ENCODE results near the gene ZNF98.

The ZNF98 gene

GRCh38 chr19:22422211-22422610 is at the start of gene ZNF98:
ZNF98 (minus strand) TSS chr19:22422346; CDS start chr19:22422224, 122 bp downstream.
- no peak for DNase-seq

DNA sequence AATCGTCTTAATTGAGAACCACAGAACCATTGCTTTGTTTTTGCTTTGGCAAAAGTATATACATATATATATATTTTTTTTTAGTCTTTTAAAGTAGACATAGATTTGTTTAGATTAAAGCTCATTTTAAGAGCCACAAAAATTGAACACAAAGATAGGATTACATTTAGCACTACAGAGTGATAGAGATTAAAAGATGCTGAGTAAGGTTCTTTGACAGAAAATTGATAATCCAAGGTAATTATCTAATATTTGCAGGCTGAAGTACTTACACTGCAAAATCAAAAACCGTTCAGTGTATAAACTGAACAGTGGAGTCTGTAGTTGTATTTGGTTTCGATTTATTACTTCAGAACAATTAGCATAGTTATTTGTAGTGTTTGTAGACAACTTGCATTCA is 24.5 kb upstream of the ZNF98 start:
- no peak for DNase-seq

- no peak for DNase-seq
These were observed 15.9 kb upstream of the ZNF98 start for GRCh38 chr19:22438011-22438410.

DNA sequence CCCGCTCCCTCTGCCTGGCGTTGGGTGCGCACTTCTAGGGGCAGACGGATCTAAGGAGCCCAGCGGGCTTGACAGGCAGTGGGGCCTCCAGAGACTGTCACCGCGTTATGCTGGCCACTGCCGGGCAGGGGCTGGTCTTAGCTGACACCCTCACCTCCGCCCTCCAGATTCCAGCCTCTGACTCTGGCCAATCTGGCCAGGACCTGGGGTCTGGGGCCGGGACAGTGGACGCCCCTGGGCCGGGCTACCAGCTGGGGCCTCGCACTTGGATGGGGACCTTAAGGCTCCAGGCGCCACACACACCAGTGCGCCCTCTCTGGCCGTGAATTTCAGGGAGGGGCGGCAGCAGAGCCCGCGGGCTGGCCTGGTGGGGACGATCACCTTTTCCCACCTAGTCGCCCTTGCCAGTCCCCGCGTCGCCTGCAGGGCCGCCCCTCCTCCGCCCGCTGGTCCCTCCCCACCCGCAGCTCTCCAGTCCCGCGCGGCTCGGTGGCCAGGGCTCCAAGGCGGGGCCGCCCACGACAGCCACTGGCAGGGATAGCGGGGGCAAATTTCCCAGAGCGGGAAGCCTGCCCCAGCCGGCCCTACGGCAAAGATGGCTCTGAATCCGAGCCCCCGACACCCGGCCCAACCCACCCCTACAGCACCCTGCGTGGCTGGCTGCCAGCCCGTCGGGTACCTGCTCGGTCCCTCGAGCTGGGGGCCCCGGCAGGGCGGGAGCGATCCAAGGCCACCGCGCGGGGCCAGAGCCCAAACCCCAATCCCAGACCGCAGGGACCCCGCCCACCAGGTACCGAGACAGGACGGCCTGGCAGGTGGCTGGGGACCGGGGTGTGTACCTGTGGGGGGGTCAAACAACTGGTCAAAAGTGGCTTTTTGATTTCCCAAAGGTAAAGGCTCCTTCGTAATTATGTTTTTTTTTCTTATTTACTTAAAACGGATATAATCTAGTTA is 6.1 kb upstream of the ZNF98 start:
- DNase-seq: no peak

DNA sequence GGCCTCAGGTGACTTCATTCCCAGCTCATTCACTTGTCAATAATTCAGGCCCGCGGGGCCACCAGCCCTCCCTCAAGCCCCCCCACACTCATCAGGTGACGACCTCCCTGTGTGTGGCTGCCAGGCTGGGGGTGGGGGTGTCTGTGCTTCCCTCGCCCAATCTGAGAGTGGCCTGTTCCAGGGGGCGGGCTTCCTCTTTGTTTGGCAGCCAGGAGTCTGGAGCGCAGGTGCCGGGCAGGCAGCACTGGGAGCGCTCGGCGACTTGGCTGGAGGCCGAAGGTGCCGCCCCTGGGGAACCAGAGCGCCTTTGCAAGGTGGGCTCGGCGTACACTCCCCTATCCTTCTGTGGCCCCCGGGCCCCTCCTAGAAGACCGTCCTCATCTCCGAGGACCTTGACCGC is 5.4 kb upstream of the ZNF98 start:
- DNase-seq: no peak

DNA sequence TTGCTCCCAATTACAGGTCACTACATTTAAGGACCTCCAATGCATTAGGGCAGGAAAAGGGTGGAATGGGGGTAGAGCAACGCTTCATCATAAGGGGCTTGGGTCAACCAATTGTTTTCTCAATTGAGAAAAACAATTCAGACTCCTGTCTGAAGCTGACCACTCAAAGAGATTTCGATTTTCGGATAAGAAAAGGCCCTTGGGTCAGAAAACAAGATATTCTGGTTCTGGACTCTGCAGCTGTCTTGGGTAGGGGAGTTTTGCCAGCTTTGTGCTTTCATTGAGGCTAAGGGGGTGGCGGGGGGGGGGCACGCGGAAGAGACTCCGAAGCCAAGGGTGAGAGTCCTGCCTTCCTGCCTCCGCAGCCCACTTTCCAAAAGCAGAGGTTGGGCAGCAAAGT is 4.8 kb upstream of the ZNF98 start:
- DNase-seq: no peak

DNA sequence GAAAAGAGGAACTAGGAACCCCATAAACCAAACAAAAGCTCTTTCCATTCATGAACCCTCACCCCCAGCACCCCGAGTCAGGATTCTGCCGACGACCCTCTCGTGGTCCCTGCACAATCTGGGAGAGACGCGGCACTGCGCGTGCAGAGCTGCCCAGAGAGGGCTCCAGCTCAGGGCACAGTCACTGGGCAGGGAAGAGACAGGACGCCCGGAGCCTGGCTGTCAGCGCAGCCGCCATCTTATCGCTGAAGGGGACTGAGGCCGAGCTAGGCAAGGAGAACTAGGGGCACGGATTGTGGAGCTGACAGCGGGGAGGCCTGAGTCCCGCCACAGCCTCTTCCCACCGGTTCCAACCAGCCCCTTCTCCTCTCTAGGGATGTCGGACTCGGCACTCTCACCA is 349 bp downstream of the ZNF98 start:
- DNase-seq: no peak

DNA sequence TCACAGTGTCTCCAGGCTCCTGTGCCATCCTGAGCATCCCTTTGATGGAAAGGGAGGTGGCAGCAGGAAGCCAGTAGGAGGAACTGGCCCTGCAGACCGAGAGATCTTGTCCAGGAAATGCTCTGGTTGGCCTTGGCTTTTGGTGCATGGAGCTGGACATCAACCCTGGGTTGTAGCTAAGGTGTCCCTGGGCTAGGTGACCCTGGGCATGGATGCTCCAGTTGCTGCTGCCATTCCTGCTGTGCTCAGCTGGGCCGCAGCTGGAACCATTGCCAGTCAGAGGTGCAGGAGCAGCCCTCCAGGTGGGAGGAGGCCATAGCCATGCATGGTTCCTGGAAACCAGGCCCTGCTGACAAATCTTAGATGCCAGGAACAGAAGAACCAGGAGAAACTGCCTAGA is 67.5 kb downstream of the ZNF98 start:
- DNase-seq: no peak
